GM12891 (cell line): ENCODE data around the gene GALT.

Experiments used
- PAX5 ChIP-seq: IDR thresholded peaks from 2 replicates; pipeline ENCODE4 v1.6.1; 2011; ENCODE audit warnings: low read length, moderate library complexity, mild to moderate bottlenecking; ENCODE audit not compliant: insufficient read depth, severe bottlenecking
- POLR2A ChIP-seq: IDR thresholded peaks from 2 replicates; pipeline ENCODE4 v1.6.1; 2011; ENCODE audit warnings: low read depth, low read length, control low read depth
- POLR2AphosphoS5 ChIP-seq: IDR thresholded peaks from 2 replicates; pipeline ENCODE4 v1.6.1; 2011; ENCODE audit warnings: low read depth, low read length, control low read depth
- TAF1 ChIP-seq: IDR thresholded peaks from 2 replicates; pipeline ENCODE4 v1.6.1; 2011; ENCODE audit warnings: low read depth, low read length, control low read depth

DNA sequence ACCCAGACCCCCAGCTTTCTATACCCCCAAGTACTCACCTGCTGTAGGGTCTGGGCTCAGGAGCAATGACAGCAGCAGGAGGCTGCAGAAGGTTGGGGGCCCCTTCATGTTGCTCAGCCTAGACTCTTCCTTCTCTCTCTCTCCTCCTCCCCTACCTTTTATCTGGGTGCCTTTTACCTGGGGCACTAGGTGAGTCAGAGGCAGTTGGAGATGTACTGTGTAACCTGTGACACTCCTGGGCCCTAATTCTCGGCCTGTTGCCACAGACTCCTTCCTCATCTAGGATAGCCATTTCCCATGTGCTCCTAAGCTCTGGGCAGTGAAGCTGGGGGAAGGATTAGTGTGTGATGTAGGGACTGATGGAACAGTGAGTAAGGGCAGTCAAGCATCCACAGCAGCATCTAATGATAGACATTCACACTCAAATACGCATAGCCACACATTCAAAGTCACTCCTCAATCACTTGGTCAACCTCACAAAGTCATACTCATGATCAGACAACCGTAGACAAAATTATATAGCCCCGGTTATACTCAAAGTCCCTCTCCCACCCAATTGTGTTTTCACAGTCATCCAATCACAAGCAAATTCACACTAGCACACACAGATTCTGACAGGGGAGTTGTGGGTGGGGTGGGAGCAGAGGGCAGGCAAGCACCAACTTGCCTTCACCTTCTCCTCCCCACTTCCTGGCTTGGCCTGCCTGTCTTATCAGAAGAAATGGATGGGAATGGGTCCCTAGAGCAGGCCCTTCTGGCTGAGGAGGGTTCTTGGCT is 16.2 kb downstream of the GALT start, which contains the start of gene CCL27:
- TF ChIP-seq POLR2AphosphoS5 (no peak), POLR2A (no peak), TAF1 (no peak), PAX5 (no peak)
